Cerebellar cortex (tissue), 1 donor: ENCODE data around the gene TSEN34.

Experiments
- DNase-seq: peaks from one replicate; pipeline ENCODE4 v3.0.0-alpha.2; 2015; ENCODE audit warnings: low spot score

TSEN34 gene

DNA sequence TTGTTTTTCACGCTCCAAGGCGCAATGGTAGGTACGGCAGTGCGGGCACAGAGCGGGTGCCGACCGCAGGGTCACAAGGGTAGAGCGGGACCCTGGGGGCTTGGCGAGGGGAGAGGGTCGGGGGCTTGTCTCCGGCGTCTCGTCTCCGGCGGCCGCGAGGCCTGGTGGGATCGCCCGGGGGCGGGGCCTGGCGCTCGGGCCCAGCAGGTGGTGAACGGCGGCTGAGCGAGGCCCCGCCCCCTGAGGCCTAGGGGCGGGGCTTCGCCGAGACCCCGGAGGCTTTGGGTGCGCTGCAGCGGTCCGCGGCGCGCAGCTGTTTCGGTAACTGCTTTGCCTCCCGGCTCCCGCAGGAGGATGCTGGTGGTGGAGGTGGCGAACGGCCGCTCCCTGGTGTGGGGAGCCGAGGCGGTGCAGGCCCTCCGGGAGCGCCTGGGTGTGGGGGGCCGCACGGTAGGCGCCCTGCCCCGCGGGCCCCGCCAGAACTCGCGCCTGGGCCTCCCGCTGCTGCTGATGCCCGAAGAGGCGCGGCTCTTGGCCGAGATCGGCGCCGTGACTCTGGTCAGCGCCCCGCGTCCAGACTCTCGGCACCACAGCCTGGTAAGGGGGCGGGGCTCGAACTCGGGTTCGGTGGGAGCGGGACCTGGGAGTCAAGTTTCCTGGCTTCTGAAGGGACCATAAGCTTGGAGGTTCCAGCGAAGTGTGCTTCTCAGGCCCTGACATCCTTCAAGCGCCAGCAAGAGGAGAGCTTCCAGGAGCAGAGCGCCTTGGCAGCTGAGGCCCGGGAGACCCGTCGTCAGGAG lies at the start of gene TSEN34:
Gene TSEN34, plus strand, starts transcription at position 298 of the 800 bp plus-strand sequence. Its CDS starts 57 bp downstream, at position 355.
- DNase-seq = peak; percentile 28

DNA sequence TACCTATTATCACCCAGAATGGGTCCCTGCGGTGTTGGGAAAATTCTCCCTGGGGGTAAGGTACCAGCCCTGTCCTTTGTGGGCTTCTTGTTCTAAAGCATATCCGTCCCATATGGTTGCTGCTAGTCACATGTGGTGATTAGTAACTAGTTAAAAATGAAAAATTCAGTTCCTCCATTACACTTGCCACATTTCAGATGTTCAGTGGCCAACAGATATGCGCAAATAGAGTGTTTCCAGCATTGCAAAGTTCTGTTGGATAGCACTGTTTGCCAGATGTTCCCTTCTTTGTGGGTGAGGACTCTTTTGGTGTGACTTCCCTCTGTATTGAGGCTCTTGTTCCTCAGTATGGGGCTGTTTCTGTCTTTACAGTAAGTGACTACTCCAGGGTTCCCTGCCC lies 49.8 kb upstream of the TSEN34 start:
- DNase-seq = no peak

DNA sequence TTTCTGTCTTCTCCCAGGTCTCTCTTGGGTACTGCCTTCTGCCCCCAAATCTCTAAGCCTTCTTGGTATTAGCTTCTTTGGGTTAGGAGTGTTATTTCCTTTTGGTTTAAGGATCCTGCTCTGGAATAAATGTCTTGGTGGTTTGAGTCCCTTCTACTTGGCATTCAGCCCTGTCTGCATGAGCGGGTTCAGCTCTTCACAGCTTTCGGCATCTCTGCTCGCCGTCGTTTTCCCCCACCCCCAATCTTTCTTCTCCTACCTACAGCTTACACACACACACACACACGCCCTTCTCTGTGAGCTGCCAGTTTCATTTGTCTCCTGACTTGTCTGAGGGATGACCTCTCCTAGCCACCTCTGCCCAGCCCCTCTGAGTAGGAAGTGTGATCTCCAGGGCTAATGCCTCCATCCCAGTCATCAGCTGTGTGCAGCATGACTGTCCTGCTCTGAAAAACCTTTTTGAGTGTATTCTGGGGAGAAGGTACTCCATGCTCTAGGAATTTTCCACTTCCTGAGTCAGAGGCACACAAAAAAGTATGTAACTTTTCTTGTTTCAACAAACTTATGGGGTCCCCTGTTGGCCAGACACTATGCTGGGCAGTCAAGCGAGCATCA lies 48.8 kb upstream of the TSEN34 start:
- DNase-seq = no peak

DNA sequence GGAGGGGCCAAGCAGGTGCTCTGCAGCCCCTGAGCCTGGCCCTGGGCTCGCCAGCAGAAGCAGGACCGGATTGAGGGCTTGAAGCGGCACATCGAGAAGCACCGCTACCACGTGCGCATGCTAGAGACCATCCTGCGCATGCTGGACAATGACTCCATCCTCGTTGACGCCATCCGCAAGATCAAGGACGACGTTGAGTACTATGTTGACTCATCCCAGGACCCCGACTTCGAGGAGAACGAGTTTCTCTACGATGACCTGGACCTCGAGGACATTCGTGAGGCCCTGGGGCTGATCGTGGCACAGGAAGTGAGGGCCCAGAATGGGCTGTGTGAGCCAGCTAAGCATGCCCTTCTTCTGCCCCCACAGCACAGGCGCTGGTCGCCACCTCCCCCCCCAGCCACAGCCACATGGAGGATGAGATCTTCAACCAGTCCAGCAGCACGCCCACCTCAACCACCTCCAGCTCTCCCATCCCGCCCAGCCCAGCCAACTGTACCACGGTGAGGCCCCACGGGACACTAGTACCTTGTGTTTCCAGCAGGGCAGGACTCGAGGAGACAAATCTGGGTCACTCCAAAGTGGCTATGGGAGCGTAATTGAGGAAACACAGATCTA lies 45.5 kb upstream of the TSEN34 start:
- no peak for DNase-seq

DNA sequence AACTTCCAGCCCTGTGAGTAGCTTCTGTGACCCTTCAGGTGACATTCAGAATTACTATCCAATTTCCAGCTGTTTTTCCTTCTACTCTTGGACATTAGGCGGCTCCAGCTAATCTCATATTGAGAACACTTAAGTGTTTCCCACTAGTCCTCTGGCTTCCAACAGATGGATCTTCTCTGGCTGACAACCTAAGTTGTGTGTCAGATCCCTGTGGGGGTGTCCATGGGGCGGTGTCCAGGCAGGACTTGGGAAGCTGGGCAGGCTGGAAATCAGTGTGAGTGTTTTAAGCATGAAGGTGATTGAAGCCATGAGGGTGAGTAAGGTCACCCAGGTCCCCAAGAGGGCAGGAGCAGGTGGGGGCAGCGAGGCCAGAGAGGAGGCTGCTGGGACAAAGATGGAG lies 43.4 kb upstream of the TSEN34 start:
- no peak for DNase-seq

DNA sequence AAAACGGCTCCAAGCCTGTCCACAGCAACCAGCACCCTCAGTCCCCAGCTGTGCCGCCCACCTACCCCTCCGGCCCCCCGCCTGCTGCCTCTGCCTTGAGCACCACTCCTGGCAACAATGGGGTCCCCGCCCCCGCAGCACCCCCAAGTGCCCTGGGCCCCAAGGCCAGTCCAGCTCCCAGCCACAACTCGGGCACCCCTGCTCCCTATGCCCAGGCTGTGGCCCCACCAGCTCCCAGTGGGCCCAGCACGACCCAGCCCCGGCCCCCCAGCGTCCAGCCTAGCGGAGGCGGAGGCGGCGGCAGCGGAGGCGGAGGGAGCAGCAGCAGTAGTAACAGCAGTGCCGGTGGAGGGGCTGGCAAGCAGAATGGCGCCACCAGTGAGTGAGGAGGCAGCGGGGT lies 43.0 kb upstream of the TSEN34 start:
- no peak for DNase-seq

DNA sequence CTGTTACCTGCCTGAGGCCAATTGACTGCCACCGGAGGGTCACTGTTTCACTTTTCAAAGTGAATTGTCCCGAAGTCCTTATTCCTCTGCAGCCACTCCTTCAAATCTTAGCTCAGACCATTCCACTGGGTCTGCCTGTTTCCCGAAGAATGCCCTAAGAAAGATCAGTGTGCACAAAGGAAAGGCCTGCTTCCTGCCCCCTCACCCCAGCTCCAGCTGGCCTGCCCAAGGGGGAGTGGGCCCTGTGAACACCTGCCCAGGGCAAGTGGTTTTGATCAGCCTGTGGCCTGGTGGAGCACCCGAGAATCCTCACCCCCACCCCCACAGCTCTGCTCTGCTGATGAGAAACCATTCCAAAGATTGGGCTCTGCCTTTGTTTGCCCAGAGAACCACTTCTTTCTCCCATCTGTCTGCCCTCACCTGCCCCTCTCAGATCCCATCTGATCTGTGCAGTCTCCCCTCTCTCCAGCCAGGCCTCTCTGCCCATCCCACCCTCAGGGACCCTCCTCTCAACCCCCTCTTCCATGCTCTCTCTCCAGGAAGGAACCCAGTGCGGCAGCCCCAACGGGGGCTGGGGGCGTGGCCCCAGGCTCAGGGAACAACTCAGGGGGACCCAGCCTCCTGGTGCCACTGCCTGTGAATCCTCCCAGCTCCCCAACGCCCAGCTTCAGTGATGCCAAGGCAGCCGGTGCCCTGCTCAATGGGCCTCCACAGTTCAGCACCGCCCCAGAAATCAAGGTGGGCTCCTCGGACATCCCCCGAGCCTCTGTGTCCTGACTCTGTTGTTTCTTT lies 41.9 kb upstream of the TSEN34 start:
- DNase-seq = no peak

DNA sequence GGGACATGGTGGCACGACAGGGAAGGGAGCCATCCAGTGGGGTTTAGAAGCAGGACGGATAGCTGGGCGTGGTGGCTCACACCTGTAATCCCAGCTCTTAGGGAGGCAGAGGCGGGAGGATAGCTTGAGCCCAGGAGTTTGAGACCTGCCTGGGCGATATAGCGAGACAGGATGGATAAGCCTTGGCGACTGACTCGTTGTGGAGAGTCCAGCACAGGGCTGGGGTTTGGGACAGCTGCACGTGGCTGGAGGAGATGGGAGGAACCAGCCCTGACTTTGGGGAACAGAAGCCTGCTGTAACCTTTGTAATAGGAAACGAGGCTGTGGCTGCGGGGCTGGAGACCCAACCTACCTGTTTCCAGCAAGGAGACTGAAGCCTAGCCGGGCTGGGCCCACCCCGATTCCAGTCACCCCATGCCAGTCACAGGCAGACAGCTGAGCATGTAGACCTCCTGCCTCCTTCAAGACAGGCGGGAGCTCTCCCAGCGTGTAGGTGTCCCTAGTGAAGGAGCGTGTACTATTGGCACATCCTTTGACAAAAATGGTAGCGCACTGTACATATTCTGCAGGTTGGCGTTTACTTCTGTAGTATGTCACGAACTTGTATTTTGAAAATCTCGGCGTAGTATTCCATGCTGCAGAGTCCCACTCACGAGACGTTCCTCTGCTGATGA lies 39.6 kb upstream of the TSEN34 start:
- no peak for DNase-seq

DNA sequence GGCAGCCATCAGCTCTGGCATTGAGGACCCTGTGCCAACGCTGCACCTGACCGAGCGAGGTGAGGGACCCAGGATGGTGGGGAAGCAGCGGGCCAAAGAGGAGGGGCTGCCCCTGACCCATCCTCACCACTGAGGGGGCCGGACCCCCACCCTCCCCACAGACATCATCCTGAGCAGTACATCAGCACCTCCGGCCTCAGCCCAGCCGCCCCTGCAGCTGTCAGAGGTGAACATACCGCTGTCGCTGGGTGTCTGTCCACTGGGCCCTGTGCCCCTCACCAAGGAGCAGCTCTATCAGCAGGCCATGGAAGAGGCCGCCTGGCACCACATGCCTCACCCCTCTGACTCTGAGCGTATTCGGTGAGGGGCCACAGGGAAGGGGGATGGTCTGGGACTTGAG lies 38.8 kb upstream of the TSEN34 start:
- DNase-seq = no peak

DNA sequence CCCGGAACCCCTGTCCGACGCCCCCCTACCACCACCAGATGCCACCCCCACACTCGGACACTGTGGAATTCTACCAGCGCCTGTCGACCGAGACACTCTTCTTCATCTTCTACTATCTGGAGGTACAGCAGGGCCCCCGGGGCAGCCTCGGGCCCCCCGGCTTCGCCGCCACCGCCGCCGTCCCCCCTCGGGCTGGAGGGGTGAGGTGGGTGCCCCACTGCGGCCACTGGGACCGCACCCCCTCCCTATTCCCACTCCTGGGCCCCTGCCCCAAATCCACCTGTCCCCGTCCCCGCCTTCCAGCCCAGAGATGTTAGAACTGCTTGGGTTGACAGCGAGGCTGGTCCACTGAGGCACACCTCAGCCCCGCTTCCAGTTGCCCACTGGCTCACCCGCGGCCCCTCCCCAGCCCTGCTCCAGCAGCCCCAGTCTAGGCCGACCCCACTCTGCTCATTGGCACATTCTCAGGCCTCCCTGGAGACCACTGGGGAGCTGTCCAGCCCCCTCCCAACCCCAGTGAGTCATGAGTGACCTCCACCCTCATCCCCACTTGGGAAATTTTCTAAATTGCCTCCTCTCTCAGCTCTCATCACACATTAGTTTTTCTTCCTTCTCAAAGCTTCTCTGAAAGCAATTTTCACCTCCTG lies 38.1 kb upstream of the TSEN34 start:
- no peak for DNase-seq

DNA sequence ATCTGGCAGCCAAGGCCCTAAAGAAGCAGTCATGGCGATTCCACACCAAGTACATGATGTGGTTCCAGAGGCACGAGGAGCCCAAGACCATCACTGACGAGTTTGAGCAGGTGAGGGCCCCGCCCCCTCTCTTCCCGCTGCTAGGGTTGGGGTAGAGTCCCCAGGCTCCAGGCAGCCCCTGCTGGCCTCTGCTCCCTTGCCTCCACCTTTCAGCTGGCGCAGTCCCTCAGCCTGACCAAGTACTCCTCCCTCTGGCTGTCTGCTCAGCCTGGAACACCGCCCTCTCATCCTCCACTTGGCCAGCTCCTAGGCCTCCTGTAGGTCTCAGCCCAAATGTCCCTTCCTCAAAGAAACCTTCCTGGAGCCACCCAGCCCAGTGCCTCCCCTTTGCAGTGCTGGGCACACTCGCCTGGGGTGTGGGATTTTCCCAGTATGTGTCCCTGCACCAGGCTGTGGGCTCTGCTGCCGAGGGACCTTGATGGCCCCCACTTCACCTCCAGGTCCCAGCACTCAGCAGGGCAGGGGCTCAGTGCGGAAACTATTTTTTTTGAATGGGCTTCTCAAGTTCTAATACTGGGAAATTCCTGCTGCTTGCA lies 37.3 kb upstream of the TSEN34 start:
- DNase-seq = peak; percentile 40

DNA sequence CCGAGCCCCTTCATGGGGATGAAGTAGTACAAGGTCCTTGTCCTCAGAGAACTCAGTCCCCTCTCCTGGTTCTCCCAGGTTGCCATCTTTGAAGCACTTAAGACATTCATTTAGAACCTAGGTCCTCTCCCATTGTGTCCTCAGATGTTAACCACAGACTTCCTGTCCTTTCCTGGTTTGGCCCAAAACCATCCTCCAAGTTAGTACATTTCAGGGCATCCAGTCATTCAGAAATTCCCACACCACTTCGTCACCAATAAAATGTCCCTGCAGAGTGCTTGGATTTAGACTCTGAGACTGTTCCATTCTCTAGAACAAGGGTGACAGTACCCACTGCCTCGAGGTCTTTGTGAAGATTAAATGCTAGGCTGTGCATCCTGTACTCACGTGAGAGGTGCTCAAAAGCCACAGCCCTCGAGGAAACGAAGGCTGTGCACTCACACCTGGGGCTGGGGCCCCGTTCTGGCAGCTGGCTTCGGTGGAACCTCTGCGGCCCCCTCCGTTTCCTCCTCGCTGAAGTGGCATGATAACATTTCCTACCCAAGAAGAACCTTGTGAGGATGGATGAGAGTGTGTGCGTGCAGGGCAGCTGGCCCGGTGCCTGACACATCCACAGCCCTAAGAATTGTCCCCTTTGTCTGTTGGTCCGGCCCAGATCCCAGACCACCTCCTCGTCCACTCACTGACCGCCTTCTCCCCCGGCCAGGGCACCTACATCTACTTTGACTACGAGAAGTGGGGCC lies 36.3 kb upstream of the TSEN34 start:
- DNase-seq = no peak

DNA sequence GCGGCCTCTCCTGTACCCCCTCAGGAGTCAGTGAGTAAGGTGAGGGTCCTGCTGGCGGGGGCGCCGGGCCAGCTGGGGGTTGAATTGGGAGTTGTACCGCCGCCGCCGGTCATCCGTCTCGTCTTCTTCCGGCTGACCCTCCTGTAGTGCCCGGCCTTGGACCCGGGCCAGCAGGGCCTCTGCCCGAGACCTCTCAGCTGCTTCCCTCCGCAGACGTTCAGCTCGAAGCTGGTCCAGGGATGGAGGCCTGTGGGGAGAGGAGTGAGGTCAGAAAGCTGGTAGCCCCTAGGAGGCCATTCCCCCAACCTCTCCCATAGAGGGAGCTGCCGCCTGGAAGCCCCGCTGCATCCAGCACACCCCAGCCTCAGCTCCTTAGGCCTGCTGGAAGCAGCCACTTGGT lies 35.4 kb upstream of the TSEN34 start:
- DNase-seq = no peak

DNA sequence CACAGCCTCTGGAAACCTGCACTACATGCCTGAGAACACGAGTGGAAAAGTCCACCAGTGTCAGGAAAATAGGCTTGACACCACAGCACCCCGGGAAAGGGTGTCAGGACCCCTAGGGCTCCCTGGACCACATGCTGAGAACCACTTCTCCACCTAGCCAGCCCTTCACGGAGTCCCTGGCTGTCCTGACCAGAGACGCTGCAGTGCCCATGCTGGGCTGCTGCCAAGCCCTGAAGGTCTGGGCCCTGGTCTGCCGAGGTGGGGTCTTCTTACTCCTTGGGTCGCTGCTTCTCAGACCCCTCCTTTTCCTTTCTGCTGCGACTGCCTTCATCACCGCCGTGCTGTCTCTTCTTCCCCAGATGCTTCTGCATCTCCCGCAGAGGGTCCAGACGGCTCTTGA lies 34.6 kb upstream of the TSEN34 start:
- no peak for DNase-seq

DNA sequence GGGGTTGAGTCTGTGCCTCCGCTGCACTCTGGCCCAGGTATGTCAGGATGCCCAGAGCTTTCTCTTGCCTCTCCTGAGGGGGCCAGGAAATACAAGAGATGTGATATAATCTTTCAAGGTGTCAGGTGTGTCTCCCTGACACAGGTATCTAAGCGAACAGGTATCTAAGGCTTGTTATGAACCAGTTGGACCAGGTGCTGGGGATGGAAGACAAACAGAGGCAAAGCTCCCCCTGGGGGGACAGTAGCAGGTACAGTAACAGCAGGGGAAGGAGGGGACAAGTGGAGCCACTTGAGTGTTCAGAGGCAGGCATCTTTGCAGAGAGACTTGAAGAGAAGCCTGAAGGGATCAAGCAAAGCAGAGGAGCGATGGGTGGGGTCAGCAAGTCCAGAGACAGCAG lies 34.2 kb upstream of the TSEN34 start:
- no peak for DNase-seq

DNA sequence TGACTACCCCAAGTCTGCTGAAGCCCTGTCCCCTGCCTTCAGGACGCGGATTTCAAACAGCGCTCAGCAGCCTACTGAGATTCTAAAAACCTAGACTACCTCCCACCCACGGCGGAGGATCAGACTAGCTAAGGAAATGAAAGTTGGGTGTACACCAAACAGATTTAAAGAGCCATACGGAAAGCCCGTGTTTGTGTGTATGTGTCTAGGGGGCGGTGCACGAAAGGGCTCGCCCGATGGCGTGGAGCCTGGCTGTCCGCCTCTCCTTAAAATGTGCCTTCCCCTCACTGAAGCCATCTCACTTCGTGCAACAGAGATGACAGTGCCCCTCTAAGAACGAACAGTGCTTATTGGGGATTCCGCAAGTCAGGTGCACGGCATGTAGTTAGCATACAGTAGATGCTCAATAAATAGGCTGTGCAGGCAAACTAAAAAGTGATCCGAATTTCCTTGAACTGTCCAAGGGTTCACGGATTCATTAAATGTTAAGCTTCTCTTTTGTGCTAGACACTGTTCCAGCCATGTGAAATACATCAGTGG lies 32.2 kb upstream of the TSEN34 start:
- no peak for DNase-seq

DNA sequence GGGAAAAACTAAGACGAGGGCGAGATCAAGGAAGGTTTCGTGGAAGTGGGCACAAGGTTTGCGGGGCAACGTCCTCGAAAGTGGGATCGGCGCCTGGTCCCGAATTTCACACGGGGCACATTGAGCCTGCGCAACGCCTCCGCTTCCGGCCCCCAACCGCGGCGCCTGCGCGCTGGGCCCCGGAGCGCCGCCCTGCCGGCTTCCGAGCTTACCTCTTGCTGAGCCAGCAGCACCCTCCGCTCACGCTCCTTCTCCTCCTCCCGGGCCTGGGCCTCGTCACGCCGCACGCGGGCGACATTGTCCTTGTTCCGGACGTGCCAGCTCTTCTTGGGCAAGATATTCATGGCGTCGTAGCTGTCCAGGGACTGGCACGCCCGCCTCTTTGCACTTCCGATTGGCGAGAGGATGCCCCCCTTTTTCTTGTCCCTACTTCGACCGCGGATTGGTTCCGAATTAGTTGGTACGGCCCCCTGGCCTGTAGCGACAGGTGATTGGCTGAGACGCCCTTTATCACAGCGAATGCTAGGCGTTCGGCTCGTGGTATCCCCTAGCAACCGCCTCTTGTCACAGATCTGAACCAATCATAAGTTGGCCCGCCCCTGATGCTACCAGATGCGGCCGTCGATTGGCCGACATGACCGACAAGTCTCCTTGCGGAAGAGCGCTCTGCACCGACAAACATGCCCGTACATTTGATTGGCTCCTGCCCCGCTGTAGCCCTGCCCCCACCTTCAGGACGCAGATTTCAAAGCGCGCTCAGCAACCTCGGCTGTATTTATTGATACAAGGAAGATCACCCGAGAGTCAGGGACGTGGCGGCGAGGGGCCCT lies 31.5 kb upstream of the TSEN34 start, which contains the start of gene LENG1:
Gene LENG1, minus strand, starts transcription at position 370 of the 830 bp plus-strand sequence. Its CDS starts 26 bp downstream, at position 344.
- peak; percentile 100 for DNase-seq

DNA sequence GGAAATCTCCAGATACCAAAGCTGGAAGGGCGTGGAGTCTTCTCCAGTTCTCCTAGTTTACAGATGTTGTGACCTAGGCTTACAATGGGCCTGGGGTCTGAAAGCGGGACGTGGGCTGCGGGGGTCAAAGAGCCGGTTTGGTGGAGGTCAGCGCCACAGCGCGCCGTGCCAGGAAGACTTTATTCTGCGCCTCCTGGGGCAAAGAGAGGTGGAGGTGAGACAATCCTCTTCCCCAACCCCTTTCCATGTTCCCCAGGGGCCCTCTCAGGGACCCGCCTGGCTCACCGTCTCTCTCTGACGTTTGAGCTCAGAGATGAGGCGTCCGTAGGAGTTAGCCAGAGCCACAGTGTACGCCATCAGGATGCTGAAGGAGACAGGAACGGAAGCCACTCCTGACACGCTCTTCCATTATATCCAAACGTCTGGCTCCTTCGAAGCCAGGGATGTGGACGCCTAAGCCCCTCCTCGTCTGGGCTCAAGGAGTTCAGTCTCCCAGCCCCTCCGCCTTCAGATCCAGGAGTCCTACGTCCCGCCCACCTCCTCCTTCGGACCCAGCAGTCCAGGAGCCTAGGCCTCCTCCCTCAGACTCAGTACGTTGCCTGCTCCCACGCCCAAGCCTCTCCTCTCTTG lies 30.8 kb upstream of the TSEN34 start:
- DNase-seq = peak; percentile 35
